ENCODE data around the gene TMEM95. TPM values are rescaled to one million over a fixed set of nuclear protein-coding genes. Genes with fewer than 3 reads are reported as not detected.

Gene TMEM95
- total and polyA plus RNA-seq, 10 of the 15 experiments (the other 5 are each of a cell fraction or from before 2014, with no cell fraction given) = 0.05 to 0.28 TPM; not detected in 8

DNA sequence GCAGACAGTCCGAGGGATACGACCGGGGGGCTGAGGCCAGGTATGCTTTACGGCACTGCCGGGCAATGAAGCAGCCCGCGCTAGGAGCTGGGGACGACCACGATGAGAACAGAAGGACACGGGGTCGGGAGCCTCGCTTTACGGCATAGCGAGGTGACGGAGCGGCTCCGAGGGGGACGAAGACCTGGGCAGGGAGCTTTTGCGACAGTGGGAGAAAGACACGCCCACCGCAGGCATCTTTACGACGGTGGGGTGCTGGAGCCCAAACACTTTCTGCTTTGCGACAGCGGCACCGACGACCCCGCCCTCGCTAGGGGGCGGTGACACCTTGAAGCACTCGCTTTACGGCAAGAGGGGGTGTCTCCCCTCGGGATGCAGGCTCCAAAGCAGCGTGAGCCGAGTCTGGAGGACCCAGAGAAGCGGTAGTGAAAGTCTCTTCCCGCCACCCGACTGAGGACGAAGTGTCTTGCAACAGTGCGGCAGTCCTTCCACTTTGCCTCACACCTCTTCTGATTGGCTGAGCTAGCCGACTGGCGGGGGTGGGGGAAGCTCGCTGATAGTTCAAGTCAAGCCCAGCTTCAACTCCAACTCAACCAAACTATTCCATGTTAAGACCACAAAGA, 25.5 kb upstream of the TMEM95 start (continued):
- TF ChIP-seq NR2C1 (IDR thresholded peaks at IDR 0.05) (peak; percentile 45), WRNIP1 (IDR thresholded peaks at IDR 0.05; ENCODE audit: borderline replicate concordance, low read depth, low read length) (no peak), PAX8 (IDR thresholded peaks at IDR 0.05) (no peak), RB1 (IDR thresholded peaks at IDR 0.05; ENCODE audit: borderline replicate concordance) (0 out of 2 replicates have a peak, but pooled peaks have one; percentile 27), BRCA1 (IDR thresholded peaks at IDR 0.05; ENCODE audit: low read depth, low read length) (no peak), GATAD2B (conservative IDR thresholded peaks at IDR 0.05; ENCODE audit: low read depth) (peak; percentile 65; the same call in 1 of the 2 replicates), SIX5 (IDR thresholded peaks at IDR 0.05; ENCODE audit: low read depth, low read length, severe bottlenecking) (no peak), EP300 (IDR thresholded peaks at IDR 0.05; ENCODE audit: borderline replicate concordance in 1 of 2, control insufficient read depth in 1 of 2, low read depth in 2 of 2, low read length in 2 of 2) (0 out of 4 replicates have a peak, but pooled peaks of 1 of the 2 experiments have one; percentile 25), POLR2AphosphoS5 (IDR thresholded peaks at IDR 0.05; ENCODE audit: low read length) (peak; percentile 79), KDM1A (IDR thresholded peaks at IDR 0.05; ENCODE audit: borderline replicate concordance) (no peak)
- TF ChIP-seq, protein P1, sequence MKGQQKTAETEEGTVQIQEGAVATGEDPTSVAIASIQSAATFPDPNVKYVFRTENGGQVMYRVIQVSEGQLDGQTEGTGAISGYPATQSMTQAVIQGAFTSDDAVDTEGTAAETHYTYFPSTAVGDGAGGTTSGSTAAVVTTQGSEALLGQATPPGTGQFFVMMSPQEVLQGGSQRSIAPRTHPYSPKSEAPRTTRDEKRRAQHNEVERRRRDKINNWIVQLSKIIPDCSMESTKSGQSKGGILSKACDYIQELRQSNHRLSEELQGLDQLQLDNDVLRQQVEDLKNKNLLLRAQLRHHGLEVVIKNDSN (IDR thresholded peaks at IDR 0.05; ENCODE audit: borderline replicate concordance, extremely low read length, insufficient read depth, low read depth, low read length) = no peak
- TF ChIP-seq, protein P2, sequence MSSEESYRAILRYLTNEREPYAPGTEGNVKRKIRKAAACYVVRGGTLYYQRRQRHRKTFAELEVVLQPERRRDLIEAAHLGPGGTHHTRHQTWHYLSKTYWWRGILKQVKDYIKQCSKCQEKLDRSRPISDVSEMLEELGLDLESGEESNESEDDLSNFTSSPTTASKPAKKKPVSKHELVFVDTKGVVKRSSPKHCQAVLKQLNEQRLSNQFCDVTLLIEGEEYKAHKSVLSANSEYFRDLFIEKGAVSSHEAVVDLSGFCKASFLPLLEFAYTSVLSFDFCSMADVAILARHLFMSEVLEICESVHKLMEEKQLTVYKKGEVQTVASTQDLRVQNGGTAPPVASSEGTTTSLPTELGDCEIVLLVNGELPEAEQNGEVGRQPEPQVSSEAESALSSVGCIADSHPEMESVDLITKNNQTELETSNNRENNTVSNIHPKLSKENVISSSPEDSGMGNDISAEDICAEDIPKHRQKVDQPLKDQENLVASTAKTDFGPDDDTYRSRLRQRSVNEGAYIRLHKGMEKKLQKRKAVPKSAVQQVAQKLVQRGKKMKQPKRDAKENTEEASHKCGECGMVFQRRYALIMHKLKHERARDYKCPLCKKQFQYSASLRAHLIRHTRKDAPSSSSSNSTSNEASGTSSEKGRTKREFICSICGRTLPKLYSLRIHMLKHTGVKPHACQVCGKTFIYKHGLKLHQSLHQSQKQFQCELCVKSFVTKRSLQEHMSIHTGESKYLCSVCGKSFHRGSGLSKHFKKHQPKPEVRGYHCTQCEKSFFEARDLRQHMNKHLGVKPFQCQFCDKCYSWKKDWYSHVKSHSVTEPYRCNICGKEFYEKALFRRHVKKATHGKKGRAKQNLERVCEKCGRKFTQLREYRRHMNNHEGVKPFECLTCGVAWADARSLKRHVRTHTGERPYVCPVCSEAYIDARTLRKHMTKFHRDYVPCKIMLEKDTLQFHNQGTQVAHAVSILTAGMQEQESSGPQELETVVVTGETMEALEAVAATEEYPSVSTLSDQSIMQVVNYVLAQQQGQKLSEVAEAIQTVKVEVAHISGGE (CRISPR knock-in tag; IDR thresholded peaks at IDR 0.05) = no peak

All from GM12878 (cell line).